Prostate gland (tissue), 2 donors: ENCODE results near the gene CHST8.

Source experiments
- POLR2A ChIP-seq: fragments of 450-650 bp; IDR thresholded peaks from one replicate; pipeline ENCODE4 v1.6.1; 2016; ENCODE audit warnings: antibody characterized with exemption, mild to moderate bottlenecking
- POLR2AphosphoS5 ChIP-seq: sonication (generic); formaldehyde crosslinking; IDR thresholded peaks from one replicate; pipeline ENCODE4 v1.6.1; 2017; ENCODE audit warnings: antibody characterized with exemption
- TF ChIP-seq, protein P1 (sequence below), 4 experiments: fragments of 200-600 bp in 2 of 4; fragments of 450-650 bp in 2 of 4; sonication (generic) in 2 of 4; IDR thresholded peaks; 1 replicate in 3 of 4; 2 replicates in 1 of 4; pipeline ENCODE4 v1.5.1; 2016 to 2019; ENCODE audit warnings: antibody characterized with exemption in 4 of 4, mild to moderate bottlenecking in 2 of 4, moderate library complexity in 2 of 4

DNA sequence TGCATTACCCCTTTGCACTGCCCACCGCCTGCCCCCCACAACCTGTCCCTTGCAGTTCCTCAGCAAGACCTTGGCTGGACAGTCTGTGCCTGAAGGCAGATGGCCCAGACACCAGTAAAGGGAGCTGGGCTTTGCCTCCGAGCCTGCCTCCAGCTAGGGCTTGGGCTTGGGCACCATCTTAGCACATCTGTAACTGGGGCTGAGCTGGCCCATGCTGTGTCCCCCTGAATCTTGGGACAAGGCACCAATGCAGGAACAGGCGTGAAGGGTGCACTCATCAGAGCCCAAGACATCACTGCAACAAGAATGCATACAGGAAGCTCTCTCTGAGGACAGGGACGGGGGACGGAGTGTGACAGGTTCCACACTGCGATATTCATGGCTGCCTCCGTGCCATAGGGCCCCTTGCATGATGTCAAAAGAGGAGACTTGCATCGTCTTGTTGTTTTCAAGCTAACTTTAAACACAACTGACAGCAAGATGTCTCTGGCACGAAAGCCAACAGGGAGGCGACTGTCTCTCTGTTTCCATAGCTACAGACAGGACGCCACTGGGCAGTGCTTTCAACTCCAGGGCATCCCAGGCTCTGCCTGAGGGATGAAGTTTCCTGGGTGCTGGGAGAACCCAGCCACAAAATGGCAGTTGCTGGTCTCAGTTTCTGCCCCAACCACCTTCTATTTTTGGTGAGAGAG lies 8.7 kb upstream of the CHST8 start:
- TF ChIP-seq POLR2A (no peak), POLR2AphosphoS5 (no peak)
- TF ChIP-seq, protein P1, sequence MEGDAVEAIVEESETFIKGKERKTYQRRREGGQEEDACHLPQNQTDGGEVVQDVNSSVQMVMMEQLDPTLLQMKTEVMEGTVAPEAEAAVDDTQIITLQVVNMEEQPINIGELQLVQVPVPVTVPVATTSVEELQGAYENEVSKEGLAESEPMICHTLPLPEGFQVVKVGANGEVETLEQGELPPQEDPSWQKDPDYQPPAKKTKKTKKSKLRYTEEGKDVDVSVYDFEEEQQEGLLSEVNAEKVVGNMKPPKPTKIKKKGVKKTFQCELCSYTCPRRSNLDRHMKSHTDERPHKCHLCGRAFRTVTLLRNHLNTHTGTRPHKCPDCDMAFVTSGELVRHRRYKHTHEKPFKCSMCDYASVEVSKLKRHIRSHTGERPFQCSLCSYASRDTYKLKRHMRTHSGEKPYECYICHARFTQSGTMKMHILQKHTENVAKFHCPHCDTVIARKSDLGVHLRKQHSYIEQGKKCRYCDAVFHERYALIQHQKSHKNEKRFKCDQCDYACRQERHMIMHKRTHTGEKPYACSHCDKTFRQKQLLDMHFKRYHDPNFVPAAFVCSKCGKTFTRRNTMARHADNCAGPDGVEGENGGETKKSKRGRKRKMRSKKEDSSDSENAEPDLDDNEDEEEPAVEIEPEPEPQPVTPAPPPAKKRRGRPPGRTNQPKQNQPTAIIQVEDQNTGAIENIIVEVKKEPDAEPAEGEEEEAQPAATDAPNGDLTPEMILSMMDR (IDR thresholded peaks at IDR 0.05): no peak
